ENCODE measurements around the gene GAL3ST2. TPM values are rescaled to one million over a fixed set of nuclear protein-coding genes. Genes with fewer than 3 reads are reported as not detected.
"Not testable (repeated sequence)": the region's sequence is repeated elsewhere in the genome, so short reads cannot be mapped to it uniquely, and the experiment has no call there.

The GAL3ST2 gene
- total RNA-seq, 5 donors from 2014 or later (not counting 1 experiment from before 2014, with no cell fraction given): 0.80 to 1.4 TPM; not detected in 3

GRCh38 chr2:241780939-241781569, 4.4 kb downstream of the GAL3ST2 start:
- Mint-ChIP-seq H3K4me3 (no peak overlapping the region), H3K36me3 (no peaks in the 10 kb centered on the region), H3K9me3 (peaks cover 0 to 7% (median 0%) of the 10 kb centered on the region in 3 donors), H3K4me1 (no peaks in the 10 kb centered on the region), H3K27ac (no peak overlapping the region), H3K27me3 (no peaks in the 10 kb centered on the region)
- Histone ChIP-seq H3K27me3 (replicated peaks in 1 of 2; ENCODE audit: control insufficient read depth in 2 of 2, extremely low read depth in 1 of 2, insufficient read depth in 2 of 2, low read length in 1 of 2) (peaks cover 0 to 20% of the 10 kb centered on the region in 2 experiments), H3K4me1 (ENCODE audit: control insufficient read depth in 1 of 2, extremely low read depth in 1 of 2, insufficient read depth in 2 of 2, low read length in 2 of 2) (no peaks in the 10 kb centered on the region), H3K36me3 (ENCODE audit: control insufficient read depth in 2 of 2, extremely low read depth in 1 of 2, insufficient read depth in 1 of 2, low read length in 1 of 2) (no peaks in the 10 kb centered on the region), H3K27ac (ENCODE audit: low read length) (no peak overlapping the region), H3K4me3 (ENCODE audit: control insufficient read depth in 1 of 2, extremely low read depth in 1 of 2, low read length in 1 of 2) (no peak overlapping the region), H3K9me3 (no peaks in the 10 kb centered on the region)
- WGBS (ENCODE audit: insufficient coverage): 80% methylated on average over 1 of the region's 5 CpGs
- ChIA-PET CTCF (no interaction called here), POLR2A (interaction anchor here in 1 of 2 donors (0.6 kb wide), 1 partner anchor 63 kb away, joined by 3 read pairs; no protein-coding TSS in a partner anchor)
- ATAC-seq (replicated peaks in 1 of 4): no peak
- no peak for DNase-seq

GRCh38 chr2:241782053-241782452, 5.4 kb downstream of the GAL3ST2 start:
- H3K27ac Mint-ChIP-seq; H3K4me3 ChIP-seq (ENCODE audit: control insufficient read depth in 1 of 2, extremely low read depth in 1 of 2, low read length in 1 of 2); H3K27me3 Mint-ChIP-seq; H3K27ac ChIP-seq (ENCODE audit: low read length); DNase-seq; H3K9me3 Mint-ChIP-seq; H3K36me3 Mint-ChIP-seq; H3K9me3 ChIP-seq; H3K4me3 Mint-ChIP-seq; H3K4me1 Mint-ChIP-seq; POLR2A ChIA-PET; ATAC-seq (replicated peaks in 1 of 4); H3K4me1 ChIP-seq (ENCODE audit: control insufficient read depth in 1 of 2, extremely low read depth in 1 of 2, insufficient read depth in 2 of 2, low read length in 2 of 2); H3K36me3 ChIP-seq (ENCODE audit: control insufficient read depth in 2 of 2, extremely low read depth in 1 of 2, insufficient read depth in 1 of 2, low read length in 1 of 2): not testable (repeated sequence)
- H3K27me3 ChIP-seq (replicated peaks in 1 of 2; ENCODE audit: control insufficient read depth in 2 of 2, extremely low read depth in 1 of 2, insufficient read depth in 2 of 2, low read length in 1 of 2): peaks cover 0 to 11% of the 10 kb centered on the region in 2 experiments
- CTCF ChIA-PET: interaction anchor here in 1 of 2 donors (0.6 kb wide), 1 partner anchor 63 kb away, joined by 3 read pairs; no protein-coding TSS in a partner anchor
- no CpG with 5 or more reads among the region's 3 CpGs for WGBS (ENCODE audit: insufficient coverage)

DNA sequence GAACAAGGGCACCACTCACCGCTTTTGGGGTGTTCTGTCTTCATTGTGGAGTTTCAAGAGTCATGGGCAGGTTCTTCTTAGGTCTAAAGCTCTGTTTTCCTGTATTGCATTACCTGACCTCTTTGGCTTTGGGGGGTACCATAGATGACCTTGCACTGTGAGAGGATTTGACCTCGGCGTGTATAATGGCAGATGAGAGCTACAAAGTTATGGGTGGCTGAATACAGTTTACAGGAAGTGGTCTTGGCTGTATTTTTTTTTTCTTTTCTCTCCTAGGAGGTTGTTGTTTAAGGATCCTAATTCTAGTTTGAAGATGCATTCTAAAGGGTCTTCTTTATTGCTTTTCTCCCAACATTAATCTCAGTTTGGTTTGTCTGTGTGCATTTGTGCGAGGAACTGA, 11.5 kb downstream of the GAL3ST2 start:
- POLR2A ChIA-PET: no interaction called here
- H3K36me3 ChIP-seq (ENCODE audit: control insufficient read depth in 2 of 2, extremely low read depth in 1 of 2, insufficient read depth in 1 of 2, low read length in 1 of 2): no peaks in the 10 kb centered on the region
- H3K9me3 ChIP-seq: no peaks in the 10 kb centered on the region
- WGBS (ENCODE audit: insufficient coverage): 100% methylated on average over 1 of the region's 4 CpGs
- H3K4me3 Mint-ChIP-seq: no peak overlapping the region
- no peaks in the 10 kb centered on the region for H3K27me3 ChIP-seq (replicated peaks in 1 of 2; ENCODE audit: control insufficient read depth in 2 of 2, extremely low read depth in 1 of 2, insufficient read depth in 2 of 2, low read length in 1 of 2)
- DNase-seq (no peak), ATAC-seq (replicated peaks in 1 of 4) (no peak)
- no peaks in the 10 kb centered on the region for H3K36me3 Mint-ChIP-seq
- H3K27ac Mint-ChIP-seq: peak overlapping the region; percentile 10 to 29
- CTCF ChIA-PET: no interaction called here
- no peak overlapping the region for H3K27ac ChIP-seq (ENCODE audit: low read length)
- H3K27me3 Mint-ChIP-seq: no peaks in the 10 kb centered on the region
- H3K4me1 Mint-ChIP-seq: peaks cover 0 to 13% (median 10%) of the 10 kb centered on the region in 3 donors
- peaks cover 0 to 6% (median 0%) of the 10 kb centered on the region in 3 donors for H3K9me3 Mint-ChIP-seq
- H3K4me3 ChIP-seq (ENCODE audit: control insufficient read depth in 1 of 2, extremely low read depth in 1 of 2, low read length in 1 of 2): no peak overlapping the region
- peaks cover 0 to 5% of the 10 kb centered on the region in 2 experiments for H3K4me1 ChIP-seq (ENCODE audit: control insufficient read depth in 1 of 2, extremely low read depth in 1 of 2, insufficient read depth in 2 of 2, low read length in 2 of 2)

GRCh38 chr2:241788572-241788971, 11.9 kb downstream of the GAL3ST2 start:
- peak in 1 of 4 experiments; percentile 26 for ATAC-seq (replicated peaks in 1 of 4)
- no peaks in the 10 kb centered on the region for H3K36me3 Mint-ChIP-seq
- H3K4me1 ChIP-seq (ENCODE audit: control insufficient read depth in 1 of 2, extremely low read depth in 1 of 2, insufficient read depth in 2 of 2, low read length in 2 of 2): peaks cover 0 to 5% of the 10 kb centered on the region in 2 experiments
- H3K36me3 ChIP-seq (ENCODE audit: control insufficient read depth in 2 of 2, extremely low read depth in 1 of 2, insufficient read depth in 1 of 2, low read length in 1 of 2): no peaks in the 10 kb centered on the region
- WGBS (ENCODE audit: insufficient coverage): 17% methylated on average over 1 of the region's 3 CpGs
- H3K4me1 Mint-ChIP-seq: peaks cover 0 to 13% (median 10%) of the 10 kb centered on the region in 3 donors
- H3K27me3 ChIP-seq (replicated peaks in 1 of 2; ENCODE audit: control insufficient read depth in 2 of 2, extremely low read depth in 1 of 2, insufficient read depth in 2 of 2, low read length in 1 of 2): no peaks in the 10 kb centered on the region
- H3K4me3 Mint-ChIP-seq: no peak overlapping the region
- peaks cover 0 to 6% (median 0%) of the 10 kb centered on the region in 3 donors for H3K9me3 Mint-ChIP-seq
- H3K27me3 Mint-ChIP-seq: no peaks in the 10 kb centered on the region
- H3K27ac Mint-ChIP-seq: peak overlapping the region; percentile 10 to 22
- ChIA-PET POLR2A (no interaction called here), CTCF (no interaction called here)
- no peak overlapping the region for H3K27ac ChIP-seq (ENCODE audit: low read length)
- no peak overlapping the region for H3K4me3 ChIP-seq (ENCODE audit: control insufficient read depth in 1 of 2, extremely low read depth in 1 of 2, low read length in 1 of 2)
- DNase-seq: peak in 2 of 35 experiments; percentile 12 to 22
- H3K9me3 ChIP-seq: no peaks in the 10 kb centered on the region

DNA sequence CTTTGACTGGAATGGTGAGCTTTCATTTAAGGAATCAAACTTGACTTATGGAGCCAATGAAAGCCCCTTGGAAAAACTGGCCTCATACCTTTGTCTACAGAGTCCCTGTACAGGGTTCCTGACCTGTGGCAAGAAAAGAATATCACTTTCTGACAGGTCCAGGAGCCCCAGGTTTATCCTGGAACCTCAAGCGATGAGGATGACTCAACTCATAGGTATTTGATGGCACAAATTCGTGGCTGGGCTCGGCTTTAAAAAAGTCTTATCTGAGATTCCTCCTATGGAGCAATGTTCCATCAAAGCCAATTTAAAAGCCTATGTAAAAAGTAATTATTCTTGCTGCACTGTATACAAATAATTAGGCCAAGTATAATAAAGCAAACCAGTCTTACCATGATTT, 14.8 kb downstream of the GAL3ST2 start:
- H3K9me3 ChIP-seq; H3K4me3 Mint-ChIP-seq; H3K36me3 Mint-ChIP-seq; H3K4me3 ChIP-seq (ENCODE audit: control insufficient read depth in 1 of 2, extremely low read depth in 1 of 2, low read length in 1 of 2); POLR2A ChIA-PET; H3K27me3 Mint-ChIP-seq; H3K4me1 ChIP-seq (ENCODE audit: control insufficient read depth in 1 of 2, extremely low read depth in 1 of 2, insufficient read depth in 2 of 2, low read length in 2 of 2); H3K9me3 Mint-ChIP-seq; H3K27me3 ChIP-seq (replicated peaks in 1 of 2; ENCODE audit: control insufficient read depth in 2 of 2, extremely low read depth in 1 of 2, insufficient read depth in 2 of 2, low read length in 1 of 2); CTCF ChIA-PET; DNase-seq; ATAC-seq (replicated peaks in 1 of 4); H3K27ac Mint-ChIP-seq; H3K36me3 ChIP-seq (ENCODE audit: control insufficient read depth in 2 of 2, extremely low read depth in 1 of 2, insufficient read depth in 1 of 2, low read length in 1 of 2); H3K27ac ChIP-seq (ENCODE audit: low read length): not testable (repeated sequence)
- peaks cover 0 to 13% (median 10%) of the 10 kb centered on the region in 3 donors for H3K4me1 Mint-ChIP-seq
- 60% methylated on average over 1 of the region's 3 CpGs for WGBS (ENCODE audit: insufficient coverage)

GRCh38 chr2:241793385-241793784, 16.8 kb downstream of the GAL3ST2 start:
- Histone ChIP-seq H3K4me3 (ENCODE audit: control insufficient read depth in 1 of 2, extremely low read depth in 1 of 2, low read length in 1 of 2) (no peak overlapping the region), H3K27ac (ENCODE audit: low read length) (no peak overlapping the region), H3K36me3 (ENCODE audit: control insufficient read depth in 2 of 2, extremely low read depth in 1 of 2, insufficient read depth in 1 of 2, low read length in 1 of 2) (no peaks in the 10 kb centered on the region), H3K4me1 (ENCODE audit: control insufficient read depth in 1 of 2, extremely low read depth in 1 of 2, insufficient read depth in 2 of 2, low read length in 2 of 2) (peaks cover 0 to 4% of the 10 kb centered on the region in 2 experiments), H3K9me3 (no peaks in the 10 kb centered on the region), H3K27me3 (replicated peaks in 1 of 2; ENCODE audit: control insufficient read depth in 2 of 2, extremely low read depth in 1 of 2, insufficient read depth in 2 of 2, low read length in 1 of 2) (peaks cover 0 to 3% of the 10 kb centered on the region in 2 experiments)
- 99% methylated on average over 5 of the region's 5 CpGs for WGBS (ENCODE audit: insufficient coverage)
- CTCF ChIA-PET: no interaction called here
- H3K27ac Mint-ChIP-seq: no peak overlapping the region
- no peak for ATAC-seq (replicated peaks in 1 of 4)
- H3K4me1 Mint-ChIP-seq: peaks cover 0 to 7% (median 5%) of the 10 kb centered on the region in 3 donors
- peaks cover 0 to 2% of the 10 kb centered on the region in 2 donors for H3K27me3 Mint-ChIP-seq
- H3K36me3 Mint-ChIP-seq: no peaks in the 10 kb centered on the region
- peaks cover 0 to 6% (median 0%) of the 10 kb centered on the region in 3 donors for H3K9me3 Mint-ChIP-seq
- POLR2A ChIA-PET: no interaction called here
- DNase-seq: no peak
- no peak overlapping the region for H3K4me3 Mint-ChIP-seq
